ENCODE results near the gene TRIP10. TPM values are rescaled to one million over a fixed set of nuclear protein-coding genes. Genes with fewer than 3 reads are reported as not detected.
"Not testable (repeated sequence)": the region's sequence is repeated elsewhere in the genome, so short reads cannot be mapped to it uniquely, and the experiment has no call there.

Gene TRIP10
- total RNA-seq, 3 donors from 2014 or later, result 56.9 to 98.1 (median 87.5) TPM

GRCh38 chr19:6769006-6769619, 29.6 kb downstream of the TRIP10 start:
- Histone ChIP-seq H3K4me3 (no peak overlapping the region), H3K27me3 (no peaks in the 10 kb centered on the region), H3K9me3 (no peaks in the 10 kb centered on the region), H3K36me3 (no peaks in the 10 kb centered on the region), H3K27ac (no peak overlapping the region), H3K4me1 (no peaks in the 10 kb centered on the region)
- intact Hi-C loops (cut with DNase I; ENCODE audit: low total_unique reads), result no loop called here
- TF ChIP-seq POLR2A (IDR thresholded peaks at IDR 0.05), result no peak
- no peak for TF ChIP-seq POLR2AphosphoS5 (IDR thresholded peaks at IDR 0.05)
- TF ChIP-seq, protein P1, sequence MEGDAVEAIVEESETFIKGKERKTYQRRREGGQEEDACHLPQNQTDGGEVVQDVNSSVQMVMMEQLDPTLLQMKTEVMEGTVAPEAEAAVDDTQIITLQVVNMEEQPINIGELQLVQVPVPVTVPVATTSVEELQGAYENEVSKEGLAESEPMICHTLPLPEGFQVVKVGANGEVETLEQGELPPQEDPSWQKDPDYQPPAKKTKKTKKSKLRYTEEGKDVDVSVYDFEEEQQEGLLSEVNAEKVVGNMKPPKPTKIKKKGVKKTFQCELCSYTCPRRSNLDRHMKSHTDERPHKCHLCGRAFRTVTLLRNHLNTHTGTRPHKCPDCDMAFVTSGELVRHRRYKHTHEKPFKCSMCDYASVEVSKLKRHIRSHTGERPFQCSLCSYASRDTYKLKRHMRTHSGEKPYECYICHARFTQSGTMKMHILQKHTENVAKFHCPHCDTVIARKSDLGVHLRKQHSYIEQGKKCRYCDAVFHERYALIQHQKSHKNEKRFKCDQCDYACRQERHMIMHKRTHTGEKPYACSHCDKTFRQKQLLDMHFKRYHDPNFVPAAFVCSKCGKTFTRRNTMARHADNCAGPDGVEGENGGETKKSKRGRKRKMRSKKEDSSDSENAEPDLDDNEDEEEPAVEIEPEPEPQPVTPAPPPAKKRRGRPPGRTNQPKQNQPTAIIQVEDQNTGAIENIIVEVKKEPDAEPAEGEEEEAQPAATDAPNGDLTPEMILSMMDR (IDR thresholded peaks at IDR 0.05), result peak in 1 of 3 donors; percentile 23
- no peak for DNase-seq (ENCODE audit: low spot score in 2 of 2)

- H3K27ac ChIP-seq, result peak overlapping the region in 1 of 2 donors; percentile 25
- H3K27me3 ChIP-seq; H3K4me3 ChIP-seq; DNase-seq (ENCODE audit: low spot score in 2 of 2); intact Hi-C loops (cut with DNase I; ENCODE audit: low total_unique reads); H3K9me3 ChIP-seq; H3K4me1 ChIP-seq; H3K36me3 ChIP-seq: not testable (repeated sequence)
Measured at GRCh38 chr19:6771648-6772027, 32.2 kb downstream of the TRIP10 start.

DNA sequence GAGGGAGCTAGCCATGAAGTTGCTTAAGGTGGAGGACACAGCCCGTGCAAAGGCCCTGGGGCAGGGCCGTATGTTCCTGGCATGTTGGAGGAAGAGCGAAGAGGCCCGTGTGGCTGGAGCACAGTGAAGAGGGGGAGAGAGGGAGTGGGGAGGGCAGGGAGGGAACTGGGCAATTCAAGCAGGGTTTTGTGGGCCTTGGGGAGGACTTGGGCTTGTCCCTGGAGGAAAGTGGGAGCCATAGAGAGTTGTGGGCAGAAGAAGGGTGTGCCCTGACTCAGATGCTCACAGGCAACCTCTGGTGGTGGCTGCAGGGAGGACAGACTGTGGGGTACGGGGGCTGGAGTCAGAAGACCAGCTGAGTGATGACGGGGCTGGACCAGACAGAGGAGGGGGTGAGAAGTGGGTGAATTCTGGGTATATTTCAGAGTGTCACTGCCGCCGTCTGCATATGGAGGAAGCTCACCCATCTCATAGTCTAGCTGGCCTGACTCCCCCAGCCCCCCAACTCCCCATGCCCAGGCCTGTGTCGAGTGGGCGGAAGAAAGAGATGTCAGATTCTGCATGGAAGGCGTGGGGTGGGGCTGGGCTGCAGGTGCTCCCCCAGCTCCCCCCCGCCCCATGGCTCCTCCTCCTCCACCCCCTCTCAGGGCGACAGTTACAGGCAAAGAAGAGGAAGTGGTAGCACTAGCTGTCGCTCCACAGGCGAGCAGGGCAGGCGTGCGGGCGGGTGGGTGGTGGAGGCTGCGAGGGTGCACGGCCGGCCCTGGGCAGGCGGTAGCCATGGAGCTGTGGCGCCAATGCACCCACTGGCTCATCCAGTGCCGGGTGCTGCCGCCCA, 32.8 kb downstream of the TRIP10 start, which contains the start of gene VAV1:
TSS of gene VAV1 (plus strand) at position 681 of the 838 bp plus-strand sequence. CDS start at position 781, 100 bp downstream.
- intact Hi-C loops (cut with DNase I; ENCODE audit: low total_unique reads), result no loop called here
- Histone ChIP-seq H3K27ac (peak within 1 kb of the TSS in 1 of 2 donors; percentile 25), H3K9me3 (no peaks in the 10 kb centered on the region), H3K27me3 (no peaks in the 10 kb centered on the region), H3K4me1 (no peaks in the 10 kb centered on the region), H3K36me3 (no peaks in the 10 kb centered on the region), H3K4me3 (peak within 1 kb of the TSS; percentile 43 to 56 (median 47))
- TF ChIP-seq, protein P1 (IDR thresholded peaks at IDR 0.05), result no peak
- TF ChIP-seq POLR2A (IDR thresholded peaks at IDR 0.05) (no peak), POLR2AphosphoS5 (IDR thresholded peaks at IDR 0.05) (no peak)
- DNase-seq (ENCODE audit: low spot score in 2 of 2), result no peak

GRCh38 chr19:6772866-6773322, 33.4 kb downstream of the TRIP10 start:
- Histone ChIP-seq H3K4me1 (no peaks in the 10 kb centered on the region), H3K27me3 (no peaks in the 10 kb centered on the region), H3K27ac (peak overlapping the region in 1 of 2 donors; percentile 7), H3K9me3 (no peaks in the 10 kb centered on the region), H3K36me3 (no peaks in the 10 kb centered on the region), H3K4me3 (peak overlapping the region; percentile 43 to 56 (median 47))
- intact Hi-C loops (cut with DNase I; ENCODE audit: low total_unique reads), result no loop called here
- DNase-seq (ENCODE audit: low spot score in 2 of 2), result no peak
- TF ChIP-seq POLR2AphosphoS5 (IDR thresholded peaks at IDR 0.05) (no peak), POLR2A (IDR thresholded peaks at IDR 0.05) (no peak)
- TF ChIP-seq, protein P1 (IDR thresholded peaks at IDR 0.05), result no peak

GRCh38 chr19:6773323-6773931, 33.9 kb downstream of the TRIP10 start:
- H3K27me3 ChIP-seq, result no peaks in the 10 kb centered on the region
- intact Hi-C loops (cut with DNase I; ENCODE audit: low total_unique reads), result no loop called here
- H3K4me1 ChIP-seq, result no peaks in the 10 kb centered on the region
- no peak for DNase-seq (ENCODE audit: low spot score in 2 of 2)
- H3K36me3 ChIP-seq, result no peaks in the 10 kb centered on the region
- TF ChIP-seq, protein P1 (IDR thresholded peaks at IDR 0.05), result no peak
- no peak for TF ChIP-seq POLR2A (IDR thresholded peaks at IDR 0.05)
- peak overlapping the region; percentile 43 to 56 (median 47) for H3K4me3 ChIP-seq
- H3K9me3 ChIP-seq, result no peaks in the 10 kb centered on the region
- H3K27ac ChIP-seq, result no peak overlapping the region
